Stimulated activated effector memory CD8-positive, alpha-beta T cell treated with anti-CD3 and anti-CD28 coated beads, Interleukin-12 subunit alpha, Interleukin-12 subunit beta, amount 100 ng/mL, for 72 hours (primary cell): ENCODE results near the gene TBC1D8.

Experiments used
- ATAC-seq: fragments of 150-1000 bp; cut with Tn5 transposase; 2 replicates; pipeline ENCODE4 v1.10.0; 2021
- DNase-seq, 2 donors: peaks; one replicate each; pipeline ENCODE4 v3.0.0; 2021 to 2022; ENCODE audit warnings: low spot score in 2 of 2
- H3K27ac Mint-ChIP-seq: one replicate; pipeline ENCODE4 v1.8.0; 2022; ENCODE audit warnings: mild to moderate bottlenecking, mixed read lengths
- H3K36me3 Mint-ChIP-seq: one replicate; pipeline ENCODE4 v1.8.0; 2022; ENCODE audit warnings: mild to moderate bottlenecking, mixed read lengths
- H3K4me1 Mint-ChIP-seq: one replicate; pipeline ENCODE4 v1.8.0; 2022; ENCODE audit warnings: mixed read lengths
- H3K4me3 Mint-ChIP-seq: one replicate; pipeline ENCODE4 v1.8.0; 2022; ENCODE audit warnings: mild to moderate bottlenecking, mixed read lengths
- H3K9me3 Mint-ChIP-seq: one replicate; pipeline ENCODE4 v1.8.0; 2022; ENCODE audit warnings: mixed read lengths

TBC1D8 gene

DNA sequence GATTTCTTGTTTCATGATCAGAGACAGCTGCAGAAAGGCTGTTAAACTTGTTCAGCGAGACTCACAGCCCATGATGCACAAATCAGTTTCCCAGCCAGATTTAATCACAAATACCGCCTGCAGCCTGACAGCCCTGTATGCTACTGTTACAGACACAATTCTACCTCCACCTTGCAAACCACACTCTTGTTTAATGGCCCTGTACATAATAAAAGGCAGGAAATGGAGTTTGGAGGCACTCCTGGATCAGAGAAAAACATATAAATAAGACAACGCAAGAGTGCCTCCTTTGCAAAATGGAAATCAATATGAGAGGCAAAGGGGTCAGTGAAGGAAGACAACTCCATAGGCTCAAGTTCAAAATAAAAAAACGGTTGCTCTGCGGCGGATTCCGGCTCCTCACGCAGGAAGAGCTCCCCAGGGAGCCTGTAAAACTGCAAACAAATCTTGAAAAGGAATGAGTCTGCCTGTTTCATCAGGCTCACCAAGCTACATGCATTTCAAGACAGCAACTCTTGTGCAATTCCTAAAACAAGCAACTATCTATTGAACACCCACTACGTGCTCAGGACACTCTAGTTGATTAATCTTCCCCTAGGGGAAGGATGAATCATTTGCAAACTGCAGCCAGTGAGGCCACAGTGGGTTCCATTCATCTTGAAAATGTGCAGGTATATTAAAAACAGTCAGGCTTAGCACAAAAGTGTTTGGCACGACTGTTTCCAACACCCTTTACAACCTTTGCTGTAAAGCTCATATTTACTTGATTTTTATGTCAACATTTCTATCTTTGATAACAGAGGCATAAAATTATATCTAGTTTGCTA lies 37.5 kb downstream of the TBC1D8 start:
- no peak for ATAC-seq

DNA sequence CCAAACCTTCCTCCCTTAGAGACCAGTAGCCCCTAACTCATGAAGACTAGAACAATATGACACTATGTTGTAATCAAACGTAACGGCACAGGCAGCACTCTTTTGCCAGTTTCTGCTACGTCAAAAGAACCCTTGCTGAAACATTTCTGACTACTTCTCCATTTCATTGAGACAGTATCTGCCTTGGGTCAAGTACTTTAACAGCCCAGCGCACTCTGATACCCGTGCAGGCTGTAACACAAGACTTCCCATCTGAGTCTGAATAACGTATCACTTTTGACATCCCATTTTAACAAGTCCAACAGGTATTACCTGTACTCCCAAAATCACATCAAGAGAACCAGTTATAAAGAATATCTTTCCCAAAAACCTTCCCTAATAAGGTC lies 38.4 kb downstream of the TBC1D8 start:
- ATAC-seq (no peak), DNase-seq (no peak)
- Mint-ChIP-seq H3K9me3 (no peaks in the 10 kb centered on the region), H3K36me3 (no peaks in the 10 kb centered on the region), H3K4me3 (no peak overlapping the region), H3K4me1 (no peaks in the 10 kb centered on the region), H3K27ac (no peak overlapping the region)

More for the DNA sequence above, 37.5 kb downstream of the TBC1D8 start:
- DNase-seq, result no peak
- Mint-ChIP-seq H3K9me3 (no peaks in the 10 kb centered on the region), H3K4me1 (no peaks in the 10 kb centered on the region), H3K36me3 (no peaks in the 10 kb centered on the region), H3K27ac (no peak overlapping the region), H3K4me3 (no peak overlapping the region)

DNA sequence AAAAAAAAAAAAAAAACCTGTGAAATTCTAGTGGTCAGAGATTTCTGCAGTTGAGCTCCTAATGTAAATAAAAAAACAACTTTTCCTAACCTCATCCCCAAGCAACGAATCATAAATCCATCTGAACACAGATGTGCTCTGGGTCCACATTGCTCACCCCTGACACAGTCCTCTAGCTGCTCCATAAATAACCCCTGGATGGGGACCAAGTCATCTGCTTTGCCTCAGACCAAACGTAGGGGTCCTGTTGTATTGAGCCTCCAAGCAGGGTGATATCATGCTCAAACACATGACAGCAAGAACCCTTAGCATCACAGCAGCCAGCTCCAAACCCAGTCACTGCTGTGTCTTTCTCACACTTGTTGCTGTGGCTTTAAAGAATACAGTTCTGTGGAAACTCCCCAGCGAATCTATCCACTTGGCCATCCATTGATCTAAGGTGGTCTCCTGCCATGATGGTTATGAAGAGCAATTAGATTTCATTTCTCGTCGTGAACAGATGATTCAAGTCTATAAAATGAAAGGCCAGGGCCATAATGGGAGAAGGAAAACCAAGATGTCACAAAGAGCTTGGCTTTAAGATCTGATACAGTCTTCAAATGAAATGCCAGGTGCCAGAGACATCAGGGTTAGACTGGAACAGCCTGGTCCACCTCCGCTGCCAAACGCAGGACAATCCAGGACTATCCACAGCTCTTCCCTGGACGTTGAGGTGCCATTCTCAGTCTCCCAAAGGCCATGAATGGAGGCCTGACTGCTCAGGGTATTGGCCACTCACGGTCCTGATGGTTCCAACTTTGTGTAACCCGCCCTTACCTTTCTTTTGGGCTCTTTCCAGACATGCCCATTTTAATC lies 39.0 kb downstream of the TBC1D8 start:
- DNase-seq (no peak), ATAC-seq (no peak)
- no peak overlapping the region for H3K4me3 Mint-ChIP-seq
- H3K4me1 Mint-ChIP-seq, result no peaks in the 10 kb centered on the region
- no peaks in the 10 kb centered on the region for H3K36me3 Mint-ChIP-seq
- no peak overlapping the region for H3K27ac Mint-ChIP-seq
- H3K9me3 Mint-ChIP-seq, result no peaks in the 10 kb centered on the region

DNA sequence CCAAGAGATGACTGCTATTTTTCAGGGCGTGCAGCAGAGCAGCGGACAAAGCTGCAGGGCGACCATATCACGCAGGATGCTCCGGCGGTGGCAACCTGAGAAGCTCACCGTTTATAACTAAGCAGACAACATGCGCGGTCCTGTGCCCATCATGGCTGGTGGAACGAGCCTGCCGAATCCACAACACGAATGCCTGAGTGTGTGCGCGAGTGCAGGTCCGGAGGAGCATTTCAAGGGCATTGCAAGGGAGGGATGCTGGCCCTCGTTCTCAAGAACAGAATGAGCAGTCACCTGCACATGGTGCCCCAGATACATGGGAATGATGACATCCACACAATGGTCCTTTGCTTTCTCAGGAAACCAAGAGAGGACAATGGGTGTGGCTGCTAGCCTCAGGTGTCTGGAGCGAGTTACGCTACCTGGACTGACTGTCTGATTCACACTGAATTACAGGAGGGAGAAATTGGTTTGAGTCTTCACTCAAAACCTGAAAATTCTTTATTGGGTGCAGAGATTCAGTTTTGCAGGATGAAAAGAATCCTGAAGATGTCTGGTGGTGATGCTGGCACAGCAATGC lies 39.8 kb downstream of the TBC1D8 start:
- no peaks in the 10 kb centered on the region for H3K36me3 Mint-ChIP-seq
- H3K4me3 Mint-ChIP-seq, result no peak overlapping the region
- H3K27ac Mint-ChIP-seq, result no peak overlapping the region
- H3K4me1 Mint-ChIP-seq, result no peaks in the 10 kb centered on the region
- DNase-seq, result no peak
- no peaks in the 10 kb centered on the region for H3K9me3 Mint-ChIP-seq
- no peak for ATAC-seq

DNA sequence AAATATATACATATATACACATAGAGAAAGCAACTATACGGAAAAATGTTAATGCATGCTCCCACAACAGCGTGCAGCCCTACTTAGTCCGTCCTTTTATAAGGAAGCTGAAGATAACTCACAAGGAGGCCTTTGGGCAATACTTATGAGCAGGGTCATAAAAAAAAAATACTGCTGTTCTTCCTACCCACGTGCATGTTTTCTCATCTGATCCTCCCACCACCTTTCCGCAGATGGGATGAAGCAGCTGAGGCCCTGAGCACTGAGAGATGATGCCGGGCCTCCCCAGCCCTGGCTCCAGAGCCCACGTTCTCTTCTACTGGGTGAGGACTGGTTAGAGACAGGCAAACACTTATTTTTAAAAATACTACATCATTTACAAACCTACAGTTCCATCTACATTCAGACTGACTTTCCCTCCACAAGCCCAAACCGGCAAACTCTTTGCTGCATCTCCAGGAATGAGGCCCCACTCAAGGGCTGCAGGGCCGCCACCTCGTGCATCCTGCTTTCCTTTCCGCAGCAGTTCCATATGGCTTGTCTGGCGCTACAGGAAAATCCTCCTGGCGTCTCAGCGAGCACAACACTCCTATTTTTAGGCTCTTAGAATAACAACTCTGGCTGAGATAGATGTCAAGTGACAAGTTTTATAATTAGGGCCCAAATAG lies 41.6 kb downstream of the TBC1D8 start:
- no peak for DNase-seq
- H3K9me3 Mint-ChIP-seq, result no peaks in the 10 kb centered on the region
- no peak overlapping the region for H3K27ac Mint-ChIP-seq
- no peak overlapping the region for H3K4me3 Mint-ChIP-seq
- no peaks in the 10 kb centered on the region for H3K4me1 Mint-ChIP-seq
- H3K36me3 Mint-ChIP-seq, result no peaks in the 10 kb centered on the region
- ATAC-seq, result no peak

DNA sequence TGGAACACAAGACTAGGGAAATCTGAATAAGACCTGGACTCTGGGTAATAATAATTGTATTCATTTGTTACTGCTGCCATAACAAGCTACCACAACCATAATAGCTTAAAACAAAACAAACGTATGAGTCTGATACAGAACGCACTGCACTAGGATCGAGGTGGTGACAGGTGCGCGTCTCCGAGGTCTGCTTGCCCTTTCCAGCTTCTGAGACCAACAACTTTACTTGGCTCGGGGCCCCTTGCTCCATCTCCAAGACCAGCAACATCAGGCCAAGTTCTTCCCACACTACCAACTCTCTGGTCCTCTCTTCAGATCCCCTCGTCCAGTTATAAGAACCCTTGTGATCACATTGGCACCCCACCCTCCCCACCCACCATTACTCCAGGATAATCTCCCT lies 42.8 kb downstream of the TBC1D8 start:
- no peak for DNase-seq
- no peak overlapping the region for H3K4me3 Mint-ChIP-seq
- H3K9me3 Mint-ChIP-seq, result no peaks in the 10 kb centered on the region
- H3K27ac Mint-ChIP-seq, result no peak overlapping the region
- H3K4me1 Mint-ChIP-seq, result no peaks in the 10 kb centered on the region
- no peak for ATAC-seq
- no peaks in the 10 kb centered on the region for H3K36me3 Mint-ChIP-seq

DNA sequence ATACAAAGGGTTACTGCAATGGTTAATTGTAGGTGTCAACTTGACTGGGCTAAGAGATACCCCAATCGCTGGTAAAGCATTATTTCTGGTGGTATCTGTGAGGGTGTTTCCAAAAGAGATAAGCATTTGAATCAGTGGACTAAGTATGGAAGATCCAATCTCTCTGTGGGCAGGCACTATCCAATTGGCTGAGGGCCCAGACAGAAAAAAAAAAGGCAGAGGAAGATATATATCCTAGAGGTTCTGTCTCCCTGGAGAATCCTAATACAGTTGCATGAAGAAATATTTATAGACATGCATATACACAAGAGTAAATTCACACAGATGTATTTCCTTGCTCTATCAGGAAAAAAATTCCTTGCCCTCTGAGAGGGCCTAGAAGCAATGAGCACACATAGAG lies 43.9 kb downstream of the TBC1D8 start:
- DNase-seq, result no peak
- H3K9me3 Mint-ChIP-seq, result peaks cover 7% of the 10 kb centered on the region
- no peaks in the 10 kb centered on the region for H3K36me3 Mint-ChIP-seq
- no peak for ATAC-seq
- H3K27ac Mint-ChIP-seq, result no peak overlapping the region
- no peaks in the 10 kb centered on the region for H3K4me1 Mint-ChIP-seq
- H3K4me3 Mint-ChIP-seq, result no peak overlapping the region

DNA sequence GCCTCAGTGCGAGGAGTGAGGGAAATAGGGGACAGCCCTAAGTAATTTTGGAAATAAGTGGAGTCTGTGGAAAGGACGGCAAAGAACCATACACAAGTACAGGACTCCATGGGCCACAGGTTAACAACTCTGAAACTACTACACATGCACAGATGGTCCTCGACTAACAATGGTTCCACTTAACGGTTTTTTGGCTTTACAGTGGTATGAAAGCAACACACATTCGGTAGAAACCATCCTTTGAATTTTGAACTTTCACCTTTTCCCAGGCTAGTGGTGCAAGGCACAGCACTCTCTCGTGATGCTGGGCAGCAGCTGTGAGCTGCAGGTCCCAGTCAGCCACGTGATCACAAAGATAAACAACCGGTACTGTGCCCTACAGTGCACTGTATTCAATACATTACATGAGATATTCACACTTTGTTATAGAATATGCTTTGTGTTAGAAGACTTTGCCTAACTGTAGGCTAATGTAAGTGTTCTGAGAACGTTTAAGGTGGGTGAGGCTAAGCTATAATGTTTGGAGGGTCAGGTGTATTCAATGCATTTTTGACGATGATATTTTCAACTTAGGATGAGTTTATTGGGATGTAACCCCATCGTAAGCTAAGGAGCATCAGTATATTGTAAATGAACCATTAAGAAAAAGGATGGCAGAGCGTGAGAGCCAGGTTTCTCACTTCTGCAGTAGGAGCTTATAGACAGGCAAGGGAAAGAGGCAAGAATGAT lies 44.6 kb downstream of the TBC1D8 start:
- ATAC-seq (no peak), DNase-seq (no peak)
- Mint-ChIP-seq H3K4me3 (no peak overlapping the region), H3K4me1 (no peaks in the 10 kb centered on the region), H3K27ac (no peak overlapping the region), H3K9me3 (peaks cover 7% of the 10 kb centered on the region), H3K36me3 (no peaks in the 10 kb centered on the region)

DNA sequence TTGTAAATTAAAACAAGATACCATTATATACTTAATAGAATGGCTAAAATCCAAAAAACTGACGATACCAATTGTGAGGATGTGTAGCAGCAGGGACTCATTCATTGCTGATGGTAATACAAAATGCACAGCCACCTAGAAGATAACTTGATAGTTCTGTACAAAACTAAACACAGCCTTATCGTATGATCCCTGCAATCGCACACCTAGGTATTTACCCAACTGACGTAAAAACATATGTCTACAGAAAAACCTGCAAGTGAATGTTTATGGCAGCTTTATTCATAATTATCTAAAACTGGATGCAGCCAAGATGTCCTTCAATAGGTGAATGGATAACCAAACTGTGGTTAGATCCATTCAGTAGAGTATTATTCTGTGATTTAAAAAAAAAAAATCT lies 45.5 kb downstream of the TBC1D8 start:
- Mint-ChIP-seq H3K27ac (no peak overlapping the region), H3K4me3 (no peak overlapping the region), H3K36me3 (no peaks in the 10 kb centered on the region), H3K9me3 (peaks cover 8% of the 10 kb centered on the region), H3K4me1 (no peaks in the 10 kb centered on the region)
- no peak for ATAC-seq
- no peak for DNase-seq

DNA sequence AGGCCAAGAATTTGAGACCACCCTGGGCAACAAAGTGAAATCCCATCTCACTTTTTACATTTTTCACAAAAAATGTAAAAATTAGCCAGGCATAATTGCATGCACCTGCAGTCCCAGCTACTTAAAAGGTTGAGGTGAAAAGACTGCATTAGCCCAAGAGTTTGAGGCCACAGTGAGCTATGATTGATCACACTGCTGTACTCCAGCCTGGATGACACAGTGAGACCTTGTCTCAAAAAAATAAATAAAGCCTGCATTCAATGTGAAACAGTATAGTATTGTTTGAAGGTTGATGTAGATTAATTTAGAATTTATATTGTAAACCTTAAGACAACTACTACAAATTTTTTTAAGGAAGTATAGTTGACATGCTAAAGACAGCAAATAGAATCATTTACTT lies 53.5 kb downstream of the TBC1D8 start:
- ATAC-seq (no peak), DNase-seq (no peak)
- no peak overlapping the region for H3K27ac Mint-ChIP-seq
- no peak overlapping the region for H3K4me3 Mint-ChIP-seq
- H3K4me1 Mint-ChIP-seq, result no peaks in the 10 kb centered on the region
- peaks cover 14% of the 10 kb centered on the region for H3K9me3 Mint-ChIP-seq
- H3K36me3 Mint-ChIP-seq, result no peaks in the 10 kb centered on the region

DNA sequence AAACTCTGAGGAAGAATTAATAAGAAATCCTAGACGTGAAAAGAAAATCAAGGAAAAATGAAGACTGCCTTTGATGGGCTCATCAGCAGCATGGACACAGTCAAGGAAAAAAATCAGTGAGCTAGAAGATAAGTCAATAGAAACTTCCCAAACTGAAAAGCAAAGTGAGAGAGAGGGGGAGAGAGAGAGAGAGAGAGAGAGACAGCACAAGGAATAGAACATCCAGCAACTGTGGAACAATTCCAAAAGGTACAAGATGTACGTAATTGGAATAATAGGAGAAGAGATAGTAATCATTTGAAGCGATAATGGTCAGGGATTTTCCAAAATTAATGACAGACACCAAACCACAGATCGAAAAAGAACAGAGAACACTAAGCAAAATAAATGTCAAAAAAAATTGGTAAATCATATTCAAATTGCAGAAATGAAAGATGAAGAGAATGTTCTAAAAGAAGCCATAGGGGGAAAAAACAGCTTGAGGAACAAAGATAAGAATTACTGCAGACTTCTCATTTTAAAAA lies 54.5 kb downstream of the TBC1D8 start:
- ATAC-seq (no peak), DNase-seq (no peak)
- Mint-ChIP-seq H3K27ac (no peak overlapping the region), H3K4me1 (no peaks in the 10 kb centered on the region), H3K36me3 (no peaks in the 10 kb centered on the region), H3K9me3 (peaks cover 11% of the 10 kb centered on the region), H3K4me3 (no peak overlapping the region)

DNA sequence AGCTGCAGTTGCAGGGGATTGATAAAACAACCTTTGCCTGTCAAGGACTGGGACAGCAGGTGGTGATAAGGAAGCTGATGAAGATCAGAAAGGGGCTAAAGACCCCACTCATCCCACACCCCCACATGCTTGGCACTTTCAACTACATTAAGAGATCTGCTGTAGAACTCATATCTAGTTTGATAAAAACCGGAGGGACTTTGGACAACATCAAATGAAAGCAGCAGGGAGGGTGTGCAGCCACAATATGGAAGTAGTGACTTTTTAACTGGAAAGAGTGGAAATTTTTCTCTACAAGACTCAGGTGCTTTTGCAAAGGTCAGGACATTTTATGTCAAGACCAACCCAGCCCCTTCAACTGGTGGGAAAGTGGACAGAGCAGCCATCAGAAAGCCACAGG lies 56.8 kb downstream of the TBC1D8 start:
- Mint-ChIP-seq H3K4me1 (peaks cover 6% of the 10 kb centered on the region), H3K4me3 (no peak overlapping the region), H3K27ac (no peak overlapping the region), H3K36me3 (no peaks in the 10 kb centered on the region), H3K9me3 (peaks cover 8% of the 10 kb centered on the region)
- ATAC-seq, result no peak
- no peak for DNase-seq

DNA sequence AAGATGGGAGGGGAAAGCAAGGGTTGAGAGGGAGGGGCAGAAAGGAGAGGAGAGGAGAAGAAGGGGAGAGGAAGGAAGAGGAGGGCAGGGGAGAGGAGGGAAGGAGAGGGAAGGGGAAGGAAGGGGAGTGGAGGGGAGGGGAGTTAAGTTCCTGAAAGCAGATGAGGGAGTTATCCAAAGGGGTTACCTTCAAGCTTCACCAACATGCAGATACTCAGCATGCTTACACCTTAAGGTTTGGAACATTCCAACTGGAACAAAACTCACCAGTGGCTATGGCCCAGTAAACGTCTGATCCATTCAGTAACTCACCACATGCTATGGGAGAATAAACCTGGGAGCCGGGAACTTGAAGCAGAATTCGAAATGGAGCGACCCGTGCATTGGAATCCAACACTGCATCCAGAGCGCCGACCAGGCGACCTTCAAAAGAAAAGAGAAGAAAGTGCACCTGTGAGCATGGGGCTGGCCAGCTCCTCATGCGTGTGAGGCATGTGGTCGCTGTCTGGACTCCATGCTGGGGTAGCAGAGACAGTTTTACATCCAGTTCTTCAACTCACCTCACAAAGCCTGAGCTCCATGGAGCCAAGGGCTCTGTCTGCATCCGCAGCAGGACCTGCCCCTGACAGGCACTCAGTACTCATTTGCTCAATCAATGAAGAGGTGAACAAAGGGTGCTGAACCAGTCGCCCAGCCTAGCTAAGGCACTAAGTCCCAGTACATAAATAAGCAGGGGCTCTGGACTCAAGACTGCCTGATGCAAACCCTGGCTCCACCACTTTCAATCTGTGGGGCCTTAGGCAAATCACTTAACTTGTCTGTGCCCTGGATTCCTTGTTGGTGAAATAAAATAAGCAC lies 61.0 kb downstream of the TBC1D8 start:
- Mint-ChIP-seq H3K36me3 (no peaks in the 10 kb centered on the region), H3K9me3 (no peaks in the 10 kb centered on the region), H3K4me3 (no peak overlapping the region), H3K4me1 (peaks cover 6% of the 10 kb centered on the region), H3K27ac (no peak overlapping the region)
- DNase-seq (no peak), ATAC-seq (no peak)

DNA sequence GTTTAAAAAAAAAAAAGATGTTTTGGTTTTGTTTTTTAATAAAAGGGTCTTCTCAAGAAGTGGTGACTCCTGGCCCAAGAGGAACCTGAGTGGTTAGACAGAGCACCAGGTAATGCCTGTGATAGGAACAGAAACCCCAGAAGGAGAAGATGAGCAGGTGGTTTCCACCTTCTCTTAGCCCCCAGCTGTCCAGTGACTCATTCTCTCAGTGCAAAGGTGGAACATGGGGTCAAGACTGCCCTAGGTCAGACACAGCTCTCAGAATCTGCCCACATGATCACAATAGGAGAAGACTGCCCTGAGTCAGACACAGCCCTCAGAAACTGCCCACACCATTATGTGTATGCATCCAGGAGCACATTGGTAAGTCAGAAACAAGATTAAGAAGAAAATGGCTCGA lies 61.8 kb downstream of the TBC1D8 start:
- Mint-ChIP-seq H3K27ac (no peak overlapping the region), H3K36me3 (no peaks in the 10 kb centered on the region), H3K4me1 (peaks cover 6% of the 10 kb centered on the region), H3K4me3 (no peak overlapping the region), H3K9me3 (no peaks in the 10 kb centered on the region)
- DNase-seq, result no peak
- ATAC-seq, result peak; percentile 86
